GM12878 (cell line): ENCODE data around the gene TNFAIP3. TPM values are rescaled to one million over a fixed set of nuclear protein-coding genes. Genes with fewer than 3 reads are reported as not detected.

Experiments
- BACH1 ChIP-seq: fragments of 450-650 bp; IDR thresholded peaks from 2 replicates; pipeline ENCODE4 v1.6.1; 2017; ENCODE audit warnings: mild to moderate bottlenecking, borderline replicate concordance
- BCL3 ChIP-seq: IDR thresholded peaks from 2 replicates; pipeline ENCODE4 v1.6.1; 2011; ENCODE audit warnings: borderline replicate concordance, low read depth, mild to moderate bottlenecking, moderate library complexity, low read length; ENCODE audit not compliant: insufficient read depth, poor library complexity, severe bottlenecking
- BHLHE40 ChIP-seq, 2 experiments: fragments of 450-650 bp in 1 of 2; IDR thresholded peaks; 2 replicates each; pipeline ENCODE4 v1.6.1; 2011 to 2017; ENCODE audit warnings: low read depth in 2 of 2, borderline replicate concordance in 1 of 2, improper control_type of control experiment in 1 of 2, low read length in 1 of 2, mild to moderate bottlenecking in 1 of 2
- CHD2 ChIP-seq: IDR thresholded peaks from 2 replicates; pipeline ENCODE4 v1.6.1; 2011; ENCODE audit warnings: low read depth, low read length, improper control_type of control experiment, borderline replicate concordance
- ELK1 ChIP-seq: IDR thresholded peaks from 2 replicates; pipeline ENCODE4 v1.6.1; 2012; ENCODE audit warnings: low read depth, low read length, improper control_type of control experiment
- HCFC1 ChIP-seq: fragments of 150-350 bp; IDR thresholded peaks from 2 replicates; pipeline ENCODE4 v1.6.1; 2014; ENCODE audit warnings: low read length
- HDAC6 ChIP-seq: fragments of 200-600 bp; sonication (generic); IDR thresholded peaks from one replicate; pipeline ENCODE4 v1.8.0; 2017; ENCODE audit warnings: antibody characterized with exemption; ENCODE audit not compliant: unreplicated experiment
- IKZF1 ChIP-seq: fragments of 450-650 bp; conservative IDR thresholded peaks from 2 replicates; pipeline ENCODE4 v1.6.1; 2017; ENCODE audit warnings: antibody characterized with exemption, mild to moderate bottlenecking
- IRF4 ChIP-seq: IDR thresholded peaks from 2 replicates; pipeline ENCODE4 v1.6.1; 2011; ENCODE audit warnings: low read depth, low read length
- MEF2B ChIP-seq: fragments of 450-650 bp; IDR thresholded peaks from 2 replicates; pipeline ENCODE4 v1.6.1; 2018; ENCODE audit warnings: mild to moderate bottlenecking, moderate library complexity; ENCODE audit not compliant: partially characterized antibody, poor library complexity, severe bottlenecking
- MTA3 ChIP-seq: IDR thresholded peaks from 2 replicates; pipeline ENCODE4 v1.6.1; 2012; ENCODE audit warnings: low read length, inconsistent platforms, borderline replicate concordance
- MXI1 ChIP-seq: fragments of 150-350 bp; IDR thresholded peaks from 2 replicates; pipeline ENCODE4 v1.6.1; 2011; ENCODE audit warnings: low read depth, mild to moderate bottlenecking, inconsistent platforms, low read length, improper control_type of control experiment
- NKRF ChIP-seq: fragments of 450-650 bp; conservative IDR thresholded peaks from 2 replicates; pipeline ENCODE4 v1.6.1; 2017; ENCODE audit warnings: mild to moderate bottlenecking, moderate library complexity
- POLR2AphosphoS5 ChIP-seq: IDR thresholded peaks from 2 replicates; pipeline ENCODE4 v1.6.1; 2011; ENCODE audit warnings: mild to moderate bottlenecking, low read length, inconsistent platforms
- RBBP5 ChIP-seq: fragments of 200-600 bp; sonication (generic); conservative IDR thresholded peaks from 2 replicates; pipeline ENCODE4 v1.6.1; 2016
- RCOR1 ChIP-seq: conservative IDR thresholded peaks from 2 replicates; pipeline ENCODE4 v1.6.1; 2012; ENCODE audit warnings: low read depth, low read length, improper control_type of control experiment
- RELA ChIP-seq: fragments of 450-650 bp; IDR thresholded peaks from 2 replicates; pipeline ENCODE4 v1.8.0; 2014; ENCODE audit warnings: borderline replicate concordance; ENCODE audit not compliant: partially characterized antibody
- SPI1 ChIP-seq: IDR thresholded peaks from 2 replicates; pipeline ENCODE4 v1.6.1; 2011; ENCODE audit warnings: low read depth, mild to moderate bottlenecking, low read length, moderate library complexity, borderline replicate concordance; ENCODE audit not compliant: insufficient read depth
- TARDBP ChIP-seq: IDR thresholded peaks from 2 replicates; pipeline ENCODE4 v1.6.1; 2016; ENCODE audit warnings: borderline replicate concordance
- TCF12 ChIP-seq: IDR thresholded peaks from 2 replicates; pipeline ENCODE4 v1.6.1; 2011; ENCODE audit warnings: low read depth, mild to moderate bottlenecking, low read length
- YBX1 ChIP-seq: fragments of 450-650 bp; IDR thresholded peaks from 2 replicates; pipeline ENCODE4 v1.6.1; 2016; ENCODE audit warnings: antibody characterized with exemption
- ZBED1 ChIP-seq: IDR thresholded peaks from 2 replicates; pipeline ENCODE4 v1.6.1; 2016; ENCODE audit warnings: borderline replicate concordance
- ZNF207 ChIP-seq: fragments of 450-650 bp; IDR thresholded peaks from 2 replicates; pipeline ENCODE4 v1.6.1; 2014; ENCODE audit warnings: antibody characterized with exemption, mild to moderate bottlenecking, borderline replicate concordance
- ZNF687 ChIP-seq: fragments of 450-650 bp; IDR thresholded peaks from 2 replicates; pipeline ENCODE4 v1.6.1; 2017; ENCODE audit warnings: mild to moderate bottlenecking, moderate library complexity
- polyA plus RNA-seq, 11 experiments: library from polyadenylated mRNA; depleted of rRNA in 4 of 11; unstranded in 6 of 11; stranded (reverse) in 5 of 11; fragments of >200 nt; fragmentation: Nextera tagmentation in 4 of 11; fragmentation: Illumina TruSeq in 1 of 11; extraction: Ambion mirVana in 4 of 11; extraction: Trizol in 1 of 11; gene quantifications; 1 replicate in 1 of 11; 2 replicates in 10 of 11; pipeline versions ENCODE4 v1.2.1 to v1.2.3, GENCODE V29; 2011 to 2016; ENCODE audit warnings: inconsistent platforms in 2 of 11, missing spikeins in 2 of 11, low read depth in 1 of 11
- total RNA-seq, 4 experiments: library from RNA; depleted of rRNA in 3 of 4; stranded (reverse); fragments of >200 nt in 3 of 4; fragmentation: Illumina TruSeq in 1 of 4; extraction: Trizol in 1 of 4; gene quantifications; 2 replicates each; pipeline versions ENCODE4 v1.2.1 to v1.2.3, GENCODE V29; 2013 to 2021

TNFAIP3 gene
- total and polyA plus RNA-seq, 10 of the 15 experiments (the other 5 are each of a cell fraction or from before 2014, with no cell fraction given), result 18.0 to 350 (median 127) TPM

- no peak for TF ChIP-seq ELK1
- no peak; the same call in 1 of the 2 replicates for TF ChIP-seq BACH1
- TF ChIP-seq NKRF, result no peak
- no peak for TF ChIP-seq SPI1
- TF ChIP-seq ZNF687, result no peak
- no peak for TF ChIP-seq RELA
- no peak for TF ChIP-seq TARDBP
- peak; percentile 59; the same call in 1 of the 2 replicates for TF ChIP-seq TCF12
- TF ChIP-seq RCOR1, result no peak
- peak; percentile 63 for TF ChIP-seq ZBED1
- no peak for TF ChIP-seq MEF2B
- TF ChIP-seq IKZF1, result peak; percentile 52
- no peak for TF ChIP-seq HDAC6
- peak; percentile 47; the same call in 1 of the 2 replicates for TF ChIP-seq MTA3
- TF ChIP-seq MXI1, result no peak; the same call in 1 of the 2 replicates
- TF ChIP-seq RBBP5, result no peak
- TF ChIP-seq POLR2AphosphoS5, result peak; percentile 40; the same call in 1 of the 2 replicates
- no peak for TF ChIP-seq BCL3
- TF ChIP-seq IRF4, result no peak
- TF ChIP-seq CHD2, result peak; percentile 13; the same call in 1 of the 2 replicates
- no peak for TF ChIP-seq HCFC1
- TF ChIP-seq YBX1, result no peak
- no peak for TF ChIP-seq ZNF207
- TF ChIP-seq BHLHE40 (IDR thresholded peaks at IDR 0.05; ENCODE audit: borderline replicate concordance in 1 of 2, low read depth in 2 of 2, low read length in 1 of 2), result no peak
Observed at GRCh38 chr6:137911675-137912191, 44.7 kb downstream of the TNFAIP3 start (continued).
